Stimulated activated CD4-positive, alpha-beta T cell treated with anti-CD3 and anti-CD28 coated beads, TNF-alpha, amount 100 ng/mL, for 4 hours (primary cell): ENCODE data around the gene CARD6.
"Not testable (repeated sequence)": the region's sequence is repeated elsewhere in the genome, so short reads cannot be mapped to it uniquely, and the experiment has no call there.

Experiments
- DNase-seq, 3 experiments: peaks; one replicate each; pipeline ENCODE4 v3.0.0-alpha.2; 2020; ENCODE audit warnings: low read depth in 3 of 3

The CARD6 gene

GRCh38 chr5:40828690-40829661 is 12.2 kb upstream of the CARD6 start:
- DNase-seq = no peak

- DNase-seq = no peak
Measured at GRCh38 chr5:40829748-40830533, 11.2 kb upstream of the CARD6 start.

- no peak for DNase-seq
Measured at GRCh38 chr5:40831346-40832210, 9.6 kb upstream of the CARD6 start.

GRCh38 chr5:40832345-40832744 is 8.8 kb upstream of the CARD6 start:
- no peak for DNase-seq

GRCh38 chr5:40833712-40834229 is 7.4 kb upstream of the CARD6 start:
- DNase-seq = no peak

- peak in 1 of 3 experiments; percentile 8 for DNase-seq
Measured at GRCh38 chr5:40834391-40834848, 6.7 kb upstream of the CARD6 start.

GRCh38 chr5:40834849-40835787 is 6.0 kb upstream of the CARD6 start, which contains the start of gene RPL37:
Gene RPL37 (minus strand): TSS chr5:40835222. CDS start chr5:40835185, 37 bp downstream.
- peak; percentile 71 to 83 (median 82) for DNase-seq

GRCh38 chr5:40838086-40838485 is 3.1 kb upstream of the CARD6 start:
- DNase-seq = no peak

GRCh38 chr5:40842351-40842750 is 1.2 kb downstream of the CARD6 start:
- no peak for DNase-seq

- DNase-seq = no peak
Measured at GRCh38 chr5:40844565-40844964, 3.4 kb downstream of the CARD6 start.

GRCh38 chr5:40846371-40846770 is 5.2 kb downstream of the CARD6 start:
- DNase-seq = no peak

- no peak for DNase-seq
Measured at GRCh38 chr5:40847525-40847924, 6.4 kb downstream of the CARD6 start.

- DNase-seq = no peak
Measured at GRCh38 chr5:40853632-40854192, 12.5 kb downstream of the CARD6 start.

GRCh38 chr5:40860711-40861110 is 19.5 kb downstream of the CARD6 start:
- DNase-seq = no peak

- DNase-seq = not testable (repeated sequence)
Measured at GRCh38 chr5:40865004-40865403, 23.8 kb downstream of the CARD6 start.

GRCh38 chr5:40866844-40867243 is 25.7 kb downstream of the CARD6 start:
- no peak for DNase-seq

- no peak for DNase-seq
Measured at GRCh38 chr5:40869384-40869783, 28.2 kb downstream of the CARD6 start.

- no peak for DNase-seq
Measured at GRCh38 chr5:40871177-40871576, 30.0 kb downstream of the CARD6 start.

- DNase-seq = not testable (repeated sequence)
Measured at GRCh38 chr5:40872253-40872652, 31.1 kb downstream of the CARD6 start.
